SK-N-MC (cell line): Measurements from ENCODE around the gene ZNF764.

Experiments used
- EZH2 ChIP-seq: fragments of 200-600 bp; sonication (generic); IDR thresholded peaks from one replicate; pipeline ENCODE4 v1.6.1; 2017; ENCODE audit warnings: antibody characterized with exemption
- FOXP2 ChIP-seq: optimal IDR thresholded peaks from 2 replicates; pipeline ENCODE3; 2011; ENCODE audit warnings: mild to moderate bottlenecking, moderate library complexity; ENCODE audit not compliant: insufficient read depth; ENCODE audit errors: extremely low read length, control extremely low read depth
- POLR2AphosphoS5 ChIP-seq: IDR thresholded peaks from 2 replicates; pipeline ENCODE4 v1.6.1; 2012; ENCODE audit warnings: mild to moderate bottlenecking, low read depth, low read length, borderline replicate concordance

- TF ChIP-seq EZH2 (no peak), POLR2AphosphoS5 (no peak), FOXP2 (no peak)
Measured at GRCh38 chr16:30567991-30568638, 9.9 kb upstream of the ZNF764 start.
